Thyroid gland (tissue), 4 donors: ENCODE results near the gene ZMYND19. TPM values are rescaled to one million over a fixed set of nuclear protein-coding genes. Genes with fewer than 3 reads are reported as not detected.
"Not testable (repeated sequence)": the region's sequence is repeated elsewhere in the genome, so short reads cannot be mapped to it uniquely, and the experiment has no call there.

Experiments
- DNase-seq, 2 donors: peaks; one replicate each; pipeline ENCODE4 v3.0.0-alpha.2; 2019
- H3K27ac ChIP-seq, 3 donors: fragments of 200-600 bp; sonication (generic); 1 replicate in 2 of 3; 2 replicates in 1 of 3; pipeline ENCODE4 v1.5.1; 2016 to 2019; ENCODE audit warnings: mild to moderate bottlenecking in 1 of 3, moderate library complexity in 1 of 3
- H3K27me3 ChIP-seq: fragments of 200-600 bp; sonication (generic); one replicate; pipeline ENCODE4 v1.5.1; 2019
- H3K36me3 ChIP-seq, 2 donors: fragments of 200-600 bp; sonication (generic); one replicate each; pipeline ENCODE4 v1.5.1; 2016 to 2019
- H3K4me1 ChIP-seq, 2 donors: fragments of 200-600 bp; sonication (generic); one replicate each; pipeline ENCODE4 v1.5.1; 2017 to 2019
- H3K4me3 ChIP-seq, 3 donors: fragments of 200-600 bp; sonication (generic); replicated peaks in 1 of 3; 1 replicate in 2 of 3; 2 replicates in 1 of 3; pipeline ENCODE4 v1.5.1; 2016; ENCODE audit warnings: mild to moderate bottlenecking in 1 of 3
- H3K9me3 ChIP-seq: fragments of 200-600 bp; sonication (generic); one replicate; pipeline ENCODE4 v1.5.1; 2017
- CTCF ChIP-seq, 6 experiments: fragments of 200-600 bp in 3 of 6; fragments of 450-650 bp in 3 of 6; sonication (generic) in 3 of 6; IDR thresholded peaks; one replicate each; pipeline ENCODE4 v1.5.1; 2016 to 2019; ENCODE audit warnings: antibody characterized with exemption in 6 of 6, mild to moderate bottlenecking in 2 of 6, inconsistent platforms in 1 of 6, moderate library complexity in 1 of 6
- POLR2A ChIP-seq, 2 donors: fragments of 450-650 bp; IDR thresholded peaks; one replicate each; pipeline ENCODE4 v1.6.1; 2017; ENCODE audit warnings: antibody characterized with exemption in 2 of 2, mild to moderate bottlenecking in 2 of 2, moderate library complexity in 1 of 2
- WGBS, 2 donors: methylation state at CpG; one replicate each; pipeline ENCODE4 v1.1.5; 2017; 5-methylcytosine and 5-hydroxymethylcytosine counted together
- intact Hi-C: fragments of 100-400 bp; cut with DNase I; formaldehyde crosslinking; loops from one replicate; pipeline ENCODE4 v1.15.1; 2023
- total RNA-seq, 4 donors: library from RNA; depleted of rRNA; stranded (reverse); fragments of >200 nt; gene quantifications; one replicate each; pipeline ENCODE4 v1.2.3, GENCODE V29; 2016

Gene ZMYND19
- total RNA-seq, 4 donors from 2014 or later: 8.7 to 14.3 (median 9.5) TPM

- no peak overlapping the region for H3K27ac ChIP-seq
- H3K4me1 ChIP-seq: peaks cover 9 to 10% of the 10 kb centered on the region in 2 donors
- TF ChIP-seq CTCF (IDR thresholded peaks at IDR 0.05) (no peak), POLR2A (IDR thresholded peaks at IDR 0.05) (no peak)
- no peaks in the 10 kb centered on the region for H3K27me3 ChIP-seq
- intact Hi-C loops: no loop called here
- DNase-seq: no peak
- H3K9me3 ChIP-seq: no peaks in the 10 kb centered on the region
- WGBS, 2 donors: 93 to 94% methylated on average over 10 to 16 of the region's 25 CpGs
- no peak overlapping the region for H3K4me3 ChIP-seq
- H3K36me3 ChIP-seq: peaks cover 0 to 4% of the 10 kb centered on the region in 2 donors
Observed at GRCh38 chr9:137543237-137543963, 46.9 kb downstream of the ZMYND19 start.

GRCh38 chr9:137542486-137542885 is 47.8 kb downstream of the ZMYND19 start:
- no peak for DNase-seq
- Histone ChIP-seq H3K27me3 (no peaks in the 10 kb centered on the region), H3K9me3 (no peaks in the 10 kb centered on the region), H3K4me1 (peaks cover 0 to under 1% of the 10 kb centered on the region in 2 donors), H3K36me3 (peaks cover 0 to 4% of the 10 kb centered on the region in 2 donors), H3K4me3 (no peak overlapping the region), H3K27ac (no peak overlapping the region)
- intact Hi-C loops: no loop called here
- TF ChIP-seq POLR2A (IDR thresholded peaks at IDR 0.05): no peak
- WGBS, 2 donors: 89 to 96% methylated on average over 15 to 20 of the region's 20 CpGs

- 91 to 97% methylated on average over 17 of the region's 18 CpGs for WGBS, 2 donors
- Histone ChIP-seq H3K9me3 (no peaks in the 10 kb centered on the region), H3K36me3 (peaks cover 0 to 4% of the 10 kb centered on the region in 2 donors), H3K4me3 (no peak overlapping the region), H3K4me1 (no peaks in the 10 kb centered on the region), H3K27me3 (no peaks in the 10 kb centered on the region), H3K27ac (no peak overlapping the region)
- DNase-seq: no peak
- TF ChIP-seq CTCF (IDR thresholded peaks at IDR 0.05) (no peak), POLR2A (IDR thresholded peaks at IDR 0.05) (no peak)
- intact Hi-C loops: no loop called here
Observed at GRCh38 chr9:137540536-137540935, 49.8 kb downstream of the ZMYND19 start.

- Histone ChIP-seq H3K4me3 (no peak overlapping the region), H3K36me3 (peaks cover 0 to 4% of the 10 kb centered on the region in 2 donors), H3K27ac (no peak overlapping the region), H3K4me1 (peaks cover 0 to 10% of the 10 kb centered on the region in 2 donors), H3K9me3 (no peaks in the 10 kb centered on the region), H3K27me3 (no peaks in the 10 kb centered on the region)
- TF ChIP-seq CTCF (IDR thresholded peaks at IDR 0.05): no peak
- TF ChIP-seq POLR2A (IDR thresholded peaks at IDR 0.05): no peak
- WGBS, 2 donors: 95 to 98% methylated on average over 13 of the region's 16 CpGs
- intact Hi-C loops: no loop called here
- no peak for DNase-seq
Observed at GRCh38 chr9:137538058-137538457, 52.3 kb downstream of the ZMYND19 start.

GRCh38 chr9:137536594-137537131 is 53.6 kb downstream of the ZMYND19 start:
- H3K27ac ChIP-seq, H3K36me3 ChIP-seq: not testable (repeated sequence)
- WGBS, 2 donors: 80 to 83% methylated on average over 16 of the region's 16 CpGs

GRCh38 chr9:137535120-137535428 is 55.2 kb downstream of the ZMYND19 start:
- Histone ChIP-seq H3K4me1 (peaks cover 0 to 10% of the 10 kb centered on the region in 2 donors), H3K27ac (peak overlapping the region in 1 of 3 donors; percentile 43), H3K27me3 (no peaks in the 10 kb centered on the region), H3K9me3 (no peaks in the 10 kb centered on the region), H3K4me3 (no peak overlapping the region), H3K36me3 (no peaks in the 10 kb centered on the region)
- intact Hi-C loops: no loop called here
- DNase-seq: no peak
- TF ChIP-seq CTCF (IDR thresholded peaks at IDR 0.05) (no peak), POLR2A (IDR thresholded peaks at IDR 0.05) (no peak)

More at GRCh38 chr9:137536594-137537131, 53.6 kb downstream of the ZMYND19 start:
- intact Hi-C loops, H3K27me3 ChIP-seq, DNase-seq, H3K9me3 ChIP-seq, H3K4me3 ChIP-seq: not testable (repeated sequence)
- H3K4me1 ChIP-seq: peaks cover 0 to 10% of the 10 kb centered on the region in 2 donors
